SK-MEL-5 (cell line): ENCODE data around the gene PHLDB3. TPM values are rescaled to one million over a fixed set of nuclear protein-coding genes. Genes with fewer than 3 reads are reported as not detected.
"Not testable (repeated sequence)": the region's sequence is repeated elsewhere in the genome, so short reads cannot be mapped to it uniquely, and the experiment has no call there.

ENCODE experiments used
- DNase-seq: peaks from one replicate; pipeline ENCODE4 v3.0.0-alpha.2; 2016; ENCODE audit warnings: low read depth, low spot score
- in situ Hi-C: cut with HindIII; loops from 2 replicates; pipeline ENCODE4 v1.10.0; 2016; ENCODE audit warnings: low sequenced_read_pairs, high pct_unique_total_duplicates, low pct_unique_long_range_greater_than_20kb
- total RNA-seq: library from RNA; depleted of rRNA; stranded (reverse); fragments of >200 nt; shearing (Covaris generic); gene quantifications from 2 replicates; pipeline ENCODE4 v1.2.3, GENCODE V29; 2014

The PHLDB3 gene
- total RNA-seq, 1 experiment from 2014 or later, result 19.5 TPM

GRCh38 chr19:43533546-43534304 lies 29.2 kb upstream of the PHLDB3 start:
- peak; percentile 98 for DNase-seq
- in situ Hi-C loops, result no loop called here

GRCh38 chr19:43532962-43533545 lies 28.5 kb upstream of the PHLDB3 start, which contains the start of gene ZNF575:
ZNF575 (plus strand) TSS chr19:43533188; CDS start chr19:43534423, 1,235 bp downstream.
- peak; percentile 94 for DNase-seq

GRCh38 chr19:43532571-43532961 lies 28.0 kb upstream of the PHLDB3 start:
- DNase-seq, result peak; percentile 73

More at GRCh38 chr19:43532962-43533545, 28.5 kb upstream of the PHLDB3 start, which contains the start of gene ZNF575:
- in situ Hi-C loops, result no loop called here

GRCh38 chr19:43527860-43528622 lies 23.5 kb upstream of the PHLDB3 start:
- peak; percentile 28 for DNase-seq
- in situ Hi-C loops, result no loop called here

More at GRCh38 chr19:43532571-43532961, 28.0 kb upstream of the PHLDB3 start:
- in situ Hi-C loops, result no loop called here

DNA sequence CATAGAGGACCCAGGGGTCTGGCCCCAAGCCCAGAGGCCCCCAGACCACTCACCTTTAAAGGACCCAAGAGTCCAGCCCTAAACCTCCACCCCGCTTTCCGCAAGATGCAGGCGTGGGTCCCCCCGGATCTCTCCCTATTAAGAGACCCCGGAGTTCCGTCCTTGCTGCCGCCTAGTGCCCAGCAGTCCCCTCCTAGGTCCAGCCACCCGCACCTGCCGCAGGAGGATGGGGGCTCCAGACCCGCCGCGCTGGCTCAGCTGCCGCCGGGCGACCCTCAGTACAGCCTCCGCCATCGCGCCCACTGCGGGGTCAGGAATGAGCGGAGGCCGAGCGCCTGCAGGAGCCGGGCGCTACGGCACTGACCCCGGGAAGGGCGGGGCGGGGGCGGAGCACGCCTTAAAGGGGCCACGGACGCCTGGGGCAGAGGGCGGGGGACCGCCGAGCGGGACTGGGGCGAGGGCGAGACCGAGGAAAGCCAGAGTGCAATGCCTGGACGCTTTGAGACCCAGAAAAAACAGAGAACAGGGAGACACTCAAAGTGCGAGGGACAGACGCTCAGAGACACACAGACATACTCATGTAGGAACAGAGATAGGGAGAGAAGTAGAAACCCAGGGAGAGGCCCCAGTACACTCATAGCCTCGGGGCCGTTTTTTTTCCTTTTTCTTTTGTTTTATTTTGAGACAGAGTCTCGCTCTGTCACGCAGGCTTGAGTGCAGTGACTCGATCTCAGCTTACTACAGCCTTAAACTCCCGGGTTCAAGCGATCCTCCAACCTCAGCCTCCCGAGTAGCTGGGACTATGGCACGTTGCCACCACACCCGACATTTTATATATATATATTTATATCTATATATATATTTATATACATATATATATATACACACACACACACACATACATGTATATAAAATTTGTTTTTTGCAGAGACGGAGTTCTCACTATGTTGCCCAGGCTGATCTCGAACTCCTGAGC lies 22.6 kb upstream of the PHLDB3 start, which contains the start of gene ETHE1:
ETHE1 (minus strand) TSS at position 318 of the 976 bp plus-strand sequence; CDS start at position 294, 24 bp downstream.
- DNase-seq, result peak; percentile 69
- in situ Hi-C loops, result no loop called here

DNA sequence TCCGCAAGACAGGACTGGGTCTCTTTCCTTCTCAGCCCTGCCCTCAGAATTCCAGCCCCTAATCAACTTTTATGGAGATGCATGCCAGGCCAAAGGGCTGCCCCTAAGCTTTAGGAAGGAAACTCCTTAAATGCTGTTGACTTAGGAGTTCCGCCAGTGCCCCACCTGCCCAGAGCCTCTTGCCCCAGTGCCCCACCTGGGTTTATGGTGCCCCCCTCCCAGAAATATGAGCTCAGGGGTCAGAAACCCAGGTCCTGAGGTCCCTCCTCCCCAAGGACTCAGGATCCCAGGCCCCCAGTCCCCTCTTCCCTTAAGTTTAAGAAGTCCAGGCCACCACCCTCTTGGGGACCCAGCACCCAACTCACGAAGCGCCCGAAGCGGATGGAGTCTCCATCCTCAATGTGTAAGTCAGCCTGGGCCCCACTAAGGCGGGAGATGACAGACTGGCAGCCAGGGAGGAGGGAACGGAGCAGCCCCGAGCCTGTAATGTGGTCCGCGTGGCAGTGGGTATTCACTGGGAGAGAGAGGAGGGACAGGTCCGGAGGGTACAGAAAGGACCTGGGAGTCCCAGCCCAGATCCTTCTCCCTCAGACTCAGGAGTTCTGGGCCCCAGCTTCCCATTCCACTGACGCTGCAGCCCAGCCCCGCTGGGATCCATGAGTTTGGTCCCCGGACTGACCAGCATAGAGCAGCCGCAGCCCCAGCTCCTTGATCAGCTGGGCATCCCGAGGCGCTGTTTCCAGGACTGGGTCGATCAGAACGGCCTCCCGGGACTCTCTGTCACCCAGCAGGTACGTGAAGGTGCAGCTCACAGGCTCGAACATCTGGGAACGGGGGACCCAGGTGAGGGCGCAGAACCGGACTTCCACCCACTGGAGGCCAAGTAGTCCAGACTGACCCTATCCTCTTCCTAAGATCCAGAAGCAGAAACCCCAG lies 21.6 kb upstream of the PHLDB3 start:
- no peak for DNase-seq
- in situ Hi-C loops, result no loop called here

GRCh38 chr19:43524922-43525835 lies 20.6 kb upstream of the PHLDB3 start:
- peak; percentile 68 for DNase-seq

DNA sequence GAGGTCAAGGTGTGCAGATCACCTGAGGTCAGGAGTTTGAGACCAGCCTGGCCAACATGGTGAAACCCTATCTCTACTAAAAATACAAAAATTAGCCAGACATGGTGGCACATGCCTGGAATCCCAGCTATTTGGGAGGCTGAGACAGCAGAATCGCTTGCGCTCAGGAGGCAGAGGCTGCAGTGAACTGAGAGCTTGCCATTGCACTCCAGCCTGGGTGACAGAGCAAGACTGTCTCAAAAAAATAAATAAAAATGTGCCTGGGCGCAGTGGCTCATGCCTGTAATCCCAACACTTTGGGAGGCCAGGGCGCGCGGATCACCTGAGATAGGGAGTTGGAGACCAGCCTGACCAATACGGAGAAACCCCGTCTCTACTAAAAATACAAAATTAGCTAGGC lies 19.1 kb upstream of the PHLDB3 start:
- DNase-seq, in situ Hi-C loops: not testable (repeated sequence)

More at GRCh38 chr19:43524922-43525835, 20.6 kb upstream of the PHLDB3 start:
- in situ Hi-C loops, result no loop called here

DNA sequence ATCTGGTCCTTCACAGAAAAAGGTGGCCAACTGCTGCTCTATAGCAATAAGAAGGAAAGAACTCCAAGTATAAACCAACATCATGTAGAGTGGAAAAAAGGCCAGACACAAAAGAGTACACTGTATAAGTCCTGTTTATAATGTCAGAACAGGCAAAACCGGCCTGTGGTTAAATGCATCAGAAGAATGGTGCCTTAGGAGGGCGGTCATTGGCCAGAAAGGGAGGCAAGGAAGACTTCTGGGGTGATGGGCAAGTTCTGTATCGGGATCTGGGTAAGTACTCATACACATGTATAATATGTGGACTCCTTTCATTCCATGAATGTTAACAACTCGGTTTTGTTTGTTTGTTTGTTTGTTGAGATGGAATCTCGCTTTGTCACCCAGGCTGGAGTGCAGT lies 18.4 kb upstream of the PHLDB3 start:
- in situ Hi-C loops, result no loop called here

GRCh38 chr19:43519436-43520088 lies 15.0 kb upstream of the PHLDB3 start:
- in situ Hi-C loops, result no loop called here

More for the DNA sequence above, 18.4 kb upstream of the PHLDB3 start:
- DNase-seq, result no peak

GRCh38 chr19:43518051-43518450 lies 13.5 kb upstream of the PHLDB3 start:
- in situ Hi-C loops, result no loop called here
- no peak for DNase-seq

More at GRCh38 chr19:43519436-43520088, 15.0 kb upstream of the PHLDB3 start:
- peak; percentile 83 for DNase-seq

- in situ Hi-C loops, DNase-seq: not testable (repeated sequence)
Observed at GRCh38 chr19:43512399-43512798, 7.9 kb upstream of the PHLDB3 start.

DNA sequence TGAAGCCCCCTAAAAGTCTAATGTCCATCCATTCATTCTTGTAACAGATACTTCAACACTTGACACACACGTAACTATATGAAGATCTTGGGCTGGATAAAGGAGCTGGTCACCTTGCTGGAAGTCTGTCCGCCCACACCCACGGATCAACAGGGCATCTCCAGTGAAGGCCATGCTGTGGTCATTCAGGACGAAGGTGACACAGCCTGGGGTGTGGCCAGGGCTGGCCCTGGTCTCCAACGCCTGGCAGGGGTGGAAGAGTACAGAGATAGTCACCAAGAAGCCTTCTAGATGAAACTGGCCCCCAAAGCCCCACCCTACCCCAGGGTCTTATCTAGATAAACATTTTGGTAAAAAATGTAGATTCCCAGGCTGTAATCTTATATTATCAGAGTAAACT lies 6.8 kb upstream of the PHLDB3 start:
- in situ Hi-C loops, result no loop called here
- DNase-seq, result no peak

GRCh38 chr19:43510713-43511112 lies 6.2 kb upstream of the PHLDB3 start:
- in situ Hi-C loops, result no loop called here
- DNase-seq, result no peak

DNA sequence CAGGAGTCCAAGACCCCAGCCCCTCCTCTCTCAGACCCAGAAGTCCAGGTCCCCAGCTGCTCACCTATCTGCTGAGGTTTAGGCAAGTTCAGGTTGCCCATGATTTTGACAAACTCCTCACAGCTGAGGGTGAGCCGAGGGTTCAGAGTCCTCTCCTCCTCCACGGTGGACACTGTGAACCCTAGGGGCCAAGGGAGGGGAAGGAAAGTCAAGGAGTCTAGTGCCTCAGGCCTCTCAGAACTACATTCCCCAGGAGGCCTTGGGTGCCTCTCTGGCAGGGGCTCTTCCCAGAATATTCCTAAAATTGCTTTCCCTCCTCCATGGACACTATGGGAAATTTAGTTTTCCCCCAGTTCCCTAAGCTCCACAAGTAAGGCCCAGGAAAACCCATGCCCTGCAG lies 3.3 kb upstream of the PHLDB3 start:
- no peak for DNase-seq
- in situ Hi-C loops, result no loop called here
